ENCODE results near the gene UBE2L3.
"Not testable (repeated sequence)": the region's sequence is repeated elsewhere in the genome, so short reads cannot be mapped to it uniquely, and the experiment has no call there.

Gene UBE2L3

GRCh38 chr22:21605887-21606564 lies 38.5 kb downstream of the UBE2L3 start:
- DNase-seq (ENCODE audit: low read depth), result no peak
- no peak overlapping the region for H3K4me3 ChIP-seq (ENCODE audit: low read depth, low read length)
- TF ChIP-seq CTCF (IDR thresholded peaks at IDR 0.05; ENCODE audit: insufficient read depth, low read depth, low read length, missing control alignments), result no peak

GRCh38 chr22:21606775-21607174 lies 39.3 kb downstream of the UBE2L3 start:
- H3K4me3 ChIP-seq (ENCODE audit: low read depth, low read length), result no peak overlapping the region
- DNase-seq (ENCODE audit: low read depth), result no peak
- no peak for TF ChIP-seq CTCF (IDR thresholded peaks at IDR 0.05; ENCODE audit: insufficient read depth, low read depth, low read length, missing control alignments)

- DNase-seq (ENCODE audit: low read depth); H3K4me3 ChIP-seq (ENCODE audit: low read depth, low read length): not testable (repeated sequence)
These were observed 42.1 kb downstream of the UBE2L3 start for GRCh38 chr22:21609556-21610157.

- H3K4me3 ChIP-seq (ENCODE audit: low read depth, low read length), result no peak overlapping the region
- DNase-seq (ENCODE audit: low read depth), result no peak
- TF ChIP-seq CTCF (IDR thresholded peaks at IDR 0.05; ENCODE audit: insufficient read depth, low read depth, low read length, missing control alignments), result no peak
These were observed 43.9 kb downstream of the UBE2L3 start for GRCh38 chr22:21611210-21611977.

GRCh38 chr22:21612858-21613257 lies 45.3 kb downstream of the UBE2L3 start:
- no peak for TF ChIP-seq CTCF (IDR thresholded peaks at IDR 0.05; ENCODE audit: insufficient read depth, low read depth, low read length, missing control alignments)
- DNase-seq (ENCODE audit: low read depth), result no peak
- no peak overlapping the region for H3K4me3 ChIP-seq (ENCODE audit: low read depth, low read length)

GRCh38 chr22:21613553-21614233 lies 46.2 kb downstream of the UBE2L3 start:
- no peak overlapping the region for H3K4me3 ChIP-seq (ENCODE audit: low read depth, low read length)
- DNase-seq (ENCODE audit: low read depth), result no peak
- TF ChIP-seq CTCF (IDR thresholded peaks at IDR 0.05; ENCODE audit: insufficient read depth, low read depth, low read length, missing control alignments), result no peak

GRCh38 chr22:21615731-21616130 lies 48.2 kb downstream of the UBE2L3 start:
- no peak overlapping the region for H3K4me3 ChIP-seq (ENCODE audit: low read depth, low read length)
- no peak for TF ChIP-seq CTCF (IDR thresholded peaks at IDR 0.05; ENCODE audit: insufficient read depth, low read depth, low read length, missing control alignments)
- no peak for DNase-seq (ENCODE audit: low read depth)

GRCh38 chr22:21617337-21617736 lies 49.8 kb downstream of the UBE2L3 start:
- H3K4me3 ChIP-seq (ENCODE audit: low read depth, low read length); DNase-seq (ENCODE audit: low read depth): not testable (repeated sequence)

All from GM12865 (cell line).